ENCODE measurements around the gene PCNX2. TPM values are rescaled to one million over a fixed set of nuclear protein-coding genes. Genes with fewer than 3 reads are reported as not detected.

The PCNX2 gene
- polyA plus RNA-seq, 1 donor (not counting 4 experiments of a cell fraction or from before 2014, with no cell fraction given) = 18.0 TPM

DNA sequence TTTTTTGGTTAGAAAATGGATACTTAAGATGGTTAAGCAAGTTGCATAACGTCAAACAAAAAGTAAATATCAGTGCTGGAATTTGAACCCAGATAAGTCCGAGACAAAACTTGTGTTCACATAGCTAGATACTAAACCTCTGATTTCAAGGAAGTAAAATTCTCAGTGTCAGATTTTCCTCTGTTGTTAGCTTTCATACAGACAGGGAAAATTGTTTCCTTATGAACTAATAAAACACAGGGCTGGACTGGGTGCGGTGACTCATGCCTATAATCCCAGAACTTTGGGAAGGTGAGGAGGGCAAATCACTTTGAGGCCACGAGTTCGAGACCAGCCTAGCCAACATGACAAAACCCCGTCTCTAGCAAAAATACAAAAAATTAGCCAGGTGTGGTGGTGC lies 51.3 kb downstream of the PCNX2 start:
- Histone ChIP-seq H3K9ac (ENCODE audit: control insufficient read depth, extremely low read depth, insufficient read depth, low read length) (no peak overlapping the region), H2AFZ (ENCODE audit: control insufficient read depth, low read length) (no peak overlapping the region), H4K20me1 (ENCODE audit: control insufficient read depth, extremely low read depth, insufficient read depth, low read length) (no peaks in the 10 kb centered on the region), H3K4me1 (ENCODE audit: control insufficient read depth, extremely low read depth, insufficient read depth, low read length) (no peaks in the 10 kb centered on the region), H3K27ac (ENCODE audit: control insufficient read depth, insufficient read depth, low read length) (no peak overlapping the region), H3K4me2 (ENCODE audit: control insufficient read depth, extremely low read depth, insufficient read depth, low read depth, low read length) (no peak overlapping the region), H3K36me3 (ENCODE audit: control insufficient read depth in 2 of 2, extremely low read depth in 1 of 2, insufficient read depth in 2 of 2, low read length in 2 of 2) (peaks cover 0 to 15% of the 10 kb centered on the region in 2 experiments), H3K9me3 (ENCODE audit: control insufficient read depth, low read depth, low read length) (no peaks in the 10 kb centered on the region), H3K27me3 (ENCODE audit: control insufficient read depth, extremely low read depth, insufficient read depth, low read length) (no peaks in the 10 kb centered on the region), H3K4me3 (ENCODE audit: control insufficient read depth in 2 of 3, extremely low read depth in 1 of 3, insufficient read depth in 2 of 3, low read depth in 1 of 3, low read length in 3 of 3) (no peak overlapping the region), H3K79me2 (ENCODE audit: control insufficient read depth, insufficient read depth, low read length) (no peaks in the 10 kb centered on the region), H3K9me1 (ENCODE audit: control insufficient read depth, extremely low read depth, insufficient read depth, low read length) (no peaks in the 10 kb centered on the region)
- no peak for TF ChIP-seq EZH2 (IDR thresholded peaks at IDR 0.05; ENCODE audit: low read length)
- TF ChIP-seq, protein P1, sequence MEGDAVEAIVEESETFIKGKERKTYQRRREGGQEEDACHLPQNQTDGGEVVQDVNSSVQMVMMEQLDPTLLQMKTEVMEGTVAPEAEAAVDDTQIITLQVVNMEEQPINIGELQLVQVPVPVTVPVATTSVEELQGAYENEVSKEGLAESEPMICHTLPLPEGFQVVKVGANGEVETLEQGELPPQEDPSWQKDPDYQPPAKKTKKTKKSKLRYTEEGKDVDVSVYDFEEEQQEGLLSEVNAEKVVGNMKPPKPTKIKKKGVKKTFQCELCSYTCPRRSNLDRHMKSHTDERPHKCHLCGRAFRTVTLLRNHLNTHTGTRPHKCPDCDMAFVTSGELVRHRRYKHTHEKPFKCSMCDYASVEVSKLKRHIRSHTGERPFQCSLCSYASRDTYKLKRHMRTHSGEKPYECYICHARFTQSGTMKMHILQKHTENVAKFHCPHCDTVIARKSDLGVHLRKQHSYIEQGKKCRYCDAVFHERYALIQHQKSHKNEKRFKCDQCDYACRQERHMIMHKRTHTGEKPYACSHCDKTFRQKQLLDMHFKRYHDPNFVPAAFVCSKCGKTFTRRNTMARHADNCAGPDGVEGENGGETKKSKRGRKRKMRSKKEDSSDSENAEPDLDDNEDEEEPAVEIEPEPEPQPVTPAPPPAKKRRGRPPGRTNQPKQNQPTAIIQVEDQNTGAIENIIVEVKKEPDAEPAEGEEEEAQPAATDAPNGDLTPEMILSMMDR (optimal IDR thresholded peaks at IDR 0.05 in 1 of 3, IDR thresholded peaks at IDR 0.05 in 1 of 3, conservative IDR thresholded peaks at IDR 0.05 in 1 of 3; ENCODE audit: extremely low read depth in 1 of 3, insufficient read depth in 2 of 3, low read length in 3 of 3) = no peak
- dilution Hi-C loops (cut with MboI; ENCODE audit: extremely low pct_ligation_motif_present, low sequenced_read_pairs) = no loop called here
- DNase-seq (ENCODE audit: low read depth, low spot score) (no peak), FAIRE-seq (no peak)

DNA sequence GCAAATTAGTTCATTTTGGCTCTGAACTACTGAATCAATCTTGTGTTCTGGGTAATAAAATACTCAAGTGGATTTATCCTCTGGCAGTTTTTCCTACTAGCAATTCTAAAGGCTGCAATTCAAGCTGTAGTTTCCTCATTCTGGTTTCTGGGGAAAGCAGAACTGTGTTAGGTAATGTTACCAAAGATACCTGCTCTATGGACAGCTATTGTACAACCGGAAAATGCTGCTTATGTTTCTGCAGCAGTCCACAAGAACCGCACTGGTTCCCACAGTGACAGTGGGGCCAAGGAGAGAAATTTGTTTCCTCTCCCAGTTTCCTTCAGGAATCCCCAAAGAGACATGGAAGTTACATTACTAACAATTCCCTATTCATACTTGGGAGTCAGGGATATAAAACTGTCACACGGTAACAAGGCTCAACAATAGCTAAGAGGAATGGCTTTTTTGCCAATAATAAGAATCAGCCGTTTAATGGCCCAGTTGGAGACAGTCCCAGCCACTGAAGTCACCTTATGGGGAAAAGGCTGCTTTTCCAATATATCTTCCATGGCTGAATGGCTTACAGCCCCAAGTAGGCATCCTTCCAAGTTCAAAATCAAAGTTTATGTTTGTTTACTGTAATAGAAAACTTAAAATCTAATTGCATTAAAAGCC lies 52.6 kb downstream of the PCNX2 start:
- DNase-seq (ENCODE audit: low read depth, low spot score) (no peak), FAIRE-seq (no peak)
- Histone ChIP-seq H3K4me2 (ENCODE audit: control insufficient read depth, extremely low read depth, insufficient read depth, low read depth, low read length) (no peak overlapping the region), H3K9ac (ENCODE audit: control insufficient read depth, extremely low read depth, insufficient read depth, low read length) (no peak overlapping the region), H3K9me3 (ENCODE audit: control insufficient read depth, low read depth, low read length) (no peaks in the 10 kb centered on the region), H3K27ac (ENCODE audit: control insufficient read depth, insufficient read depth, low read length) (no peak overlapping the region), H3K4me1 (ENCODE audit: control insufficient read depth, extremely low read depth, insufficient read depth, low read length) (no peaks in the 10 kb centered on the region), H3K4me3 (ENCODE audit: control insufficient read depth in 2 of 3, extremely low read depth in 1 of 3, insufficient read depth in 2 of 3, low read depth in 1 of 3, low read length in 3 of 3) (no peak overlapping the region), H3K27me3 (ENCODE audit: control insufficient read depth, extremely low read depth, insufficient read depth, low read length) (no peaks in the 10 kb centered on the region), H4K20me1 (ENCODE audit: control insufficient read depth, extremely low read depth, insufficient read depth, low read length) (no peaks in the 10 kb centered on the region), H2AFZ (ENCODE audit: control insufficient read depth, low read length) (no peak overlapping the region), H3K79me2 (ENCODE audit: control insufficient read depth, insufficient read depth, low read length) (no peaks in the 10 kb centered on the region), H3K36me3 (ENCODE audit: control insufficient read depth in 2 of 2, extremely low read depth in 1 of 2, insufficient read depth in 2 of 2, low read length in 2 of 2) (peaks cover 0 to 10% of the 10 kb centered on the region in 2 experiments), H3K9me1 (ENCODE audit: control insufficient read depth, extremely low read depth, insufficient read depth, low read length) (no peaks in the 10 kb centered on the region)
- TF ChIP-seq, protein P1 (optimal IDR thresholded peaks at IDR 0.05 in 1 of 3, IDR thresholded peaks at IDR 0.05 in 1 of 3, conservative IDR thresholded peaks at IDR 0.05 in 1 of 3; ENCODE audit: extremely low read depth in 1 of 3, insufficient read depth in 2 of 3, low read length in 3 of 3) = no peak
- TF ChIP-seq EZH2 (IDR thresholded peaks at IDR 0.05; ENCODE audit: low read length) = no peak
- dilution Hi-C loops (cut with MboI; ENCODE audit: extremely low pct_ligation_motif_present, low sequenced_read_pairs) = no loop called here
